Progenitor cell of endocrine pancreas (in vitro differentiated cells): ENCODE data around the gene C11orf98. TPM values are rescaled to one million over a fixed set of nuclear protein-coding genes. Genes with fewer than 3 reads are reported as not detected.

Experiments used
- DNase-seq: peaks from one replicate; pipeline ENCODE4 v3.0.0; 2021; ENCODE audit warnings: low spot score; ENCODE audit not compliant: unreplicated experiment
- H3K27ac Mint-ChIP-seq: 2 replicates; pipeline ENCODE4 v1.8.0; 2021; ENCODE audit warnings: mild to moderate bottlenecking, moderate library complexity, mixed read lengths
- H3K27me3 Mint-ChIP-seq: 2 replicates; pipeline ENCODE4 v1.8.0; 2021; ENCODE audit warnings: mixed read lengths
- H3K36me3 Mint-ChIP-seq: 2 replicates; pipeline ENCODE4 v1.8.0; 2022; ENCODE audit warnings: mixed read lengths; ENCODE audit not compliant: insufficient read depth
- H3K4me1 Mint-ChIP-seq: 2 replicates; pipeline ENCODE4 v1.8.0; 2021; ENCODE audit warnings: low read depth, mixed read lengths
- H3K4me3 Mint-ChIP-seq: 2 replicates; pipeline ENCODE4 v1.8.0; 2021; ENCODE audit warnings: low read depth, mild to moderate bottlenecking, moderate library complexity, mixed read lengths
- H3K9me3 Mint-ChIP-seq: 2 replicates; pipeline ENCODE4 v1.8.0; 2021; ENCODE audit warnings: low read depth, mixed read lengths
- total RNA-seq: library from RNA; stranded (reverse); gene quantifications from 2 replicates; pipeline ENCODE4 v1.2.1, GENCODE V29; 2021
- TF ChIP-seq, protein P1 (sequence below): fragments of 200-600 bp; sonication (generic); IDR thresholded peaks from one replicate; pipeline ENCODE4 v1.5.0; 2021; ENCODE audit warnings: antibody characterized with exemption, mild to moderate bottlenecking; ENCODE audit not compliant: unreplicated experiment

The C11orf98 gene
- total RNA-seq, 1 donor from 2014 or later, result 71.7 TPM

DNA sequence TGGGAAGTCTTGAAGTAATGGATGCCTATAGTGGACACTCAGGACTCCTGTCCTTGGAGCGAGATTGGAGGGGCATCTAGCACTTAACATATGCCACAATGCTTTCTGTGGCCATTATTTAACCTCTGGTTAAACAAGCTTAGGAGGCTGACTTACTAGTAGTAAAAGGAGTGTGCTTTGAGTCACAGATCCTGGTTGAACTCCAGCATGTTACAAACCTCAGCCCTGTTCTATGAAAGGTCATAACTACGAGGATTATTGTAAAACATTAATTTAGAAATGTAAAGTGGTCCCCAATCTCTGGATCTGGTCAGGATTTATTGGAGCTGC, 8.2 kb upstream of the C11orf98 start:
- no peak for DNase-seq
- TF ChIP-seq, protein P1, sequence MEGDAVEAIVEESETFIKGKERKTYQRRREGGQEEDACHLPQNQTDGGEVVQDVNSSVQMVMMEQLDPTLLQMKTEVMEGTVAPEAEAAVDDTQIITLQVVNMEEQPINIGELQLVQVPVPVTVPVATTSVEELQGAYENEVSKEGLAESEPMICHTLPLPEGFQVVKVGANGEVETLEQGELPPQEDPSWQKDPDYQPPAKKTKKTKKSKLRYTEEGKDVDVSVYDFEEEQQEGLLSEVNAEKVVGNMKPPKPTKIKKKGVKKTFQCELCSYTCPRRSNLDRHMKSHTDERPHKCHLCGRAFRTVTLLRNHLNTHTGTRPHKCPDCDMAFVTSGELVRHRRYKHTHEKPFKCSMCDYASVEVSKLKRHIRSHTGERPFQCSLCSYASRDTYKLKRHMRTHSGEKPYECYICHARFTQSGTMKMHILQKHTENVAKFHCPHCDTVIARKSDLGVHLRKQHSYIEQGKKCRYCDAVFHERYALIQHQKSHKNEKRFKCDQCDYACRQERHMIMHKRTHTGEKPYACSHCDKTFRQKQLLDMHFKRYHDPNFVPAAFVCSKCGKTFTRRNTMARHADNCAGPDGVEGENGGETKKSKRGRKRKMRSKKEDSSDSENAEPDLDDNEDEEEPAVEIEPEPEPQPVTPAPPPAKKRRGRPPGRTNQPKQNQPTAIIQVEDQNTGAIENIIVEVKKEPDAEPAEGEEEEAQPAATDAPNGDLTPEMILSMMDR, result no peak
- Mint-ChIP-seq H3K4me3 (peak overlapping the region; percentile 99), H3K9me3 (no peaks in the 10 kb centered on the region), H3K27me3 (no peaks in the 10 kb centered on the region), H3K4me1 (peaks cover 19% of the 10 kb centered on the region), H3K36me3 (peaks cover 12% of the 10 kb centered on the region), H3K27ac (peak overlapping the region; percentile 69)

DNA sequence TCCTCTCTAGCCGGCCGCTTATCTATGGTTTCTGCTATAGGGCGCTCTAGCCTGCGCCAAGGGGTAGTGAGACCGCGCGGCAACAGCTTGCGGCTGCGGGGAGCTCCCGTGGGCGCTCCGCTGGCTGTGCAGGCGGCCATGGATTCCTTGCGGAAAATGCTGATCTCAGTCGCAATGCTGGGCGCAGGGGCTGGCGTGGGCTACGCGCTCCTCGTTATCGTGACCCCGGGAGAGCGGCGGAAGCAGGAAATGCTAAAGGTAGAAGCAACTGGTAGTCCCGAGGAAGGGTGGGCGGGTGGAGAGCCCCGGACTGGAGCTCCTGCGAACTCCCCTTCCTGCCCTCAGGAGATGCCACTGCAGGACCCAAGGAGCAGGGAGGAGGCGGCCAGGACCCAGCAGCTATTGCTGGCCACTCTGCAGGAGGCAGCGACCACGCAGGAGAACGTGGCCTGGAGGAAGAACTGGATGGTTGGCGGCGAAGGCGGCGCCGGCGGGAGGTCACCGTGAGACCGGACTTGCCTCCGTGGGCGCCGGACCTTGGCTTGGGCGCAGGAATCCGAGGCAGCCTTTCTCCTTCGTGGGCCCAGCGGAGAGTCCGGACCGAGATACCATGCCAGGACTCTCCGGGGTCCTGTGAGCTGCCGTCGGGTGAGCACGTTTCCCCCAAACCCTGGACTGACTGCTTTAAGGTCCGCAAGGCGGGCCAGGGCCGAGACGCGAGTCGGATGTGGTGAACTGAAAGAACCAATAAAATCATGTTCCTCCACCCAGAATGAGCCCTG, 6.8 kb upstream of the C11orf98 start, which contains the start of the genes LBHD1 and UQCC3:
TSS of gene LBHD1 (minus strand) at position 660 of the 782 bp plus-strand sequence. CDS start 2,236 bp downstream, outside the sequence.
TSS of gene UQCC3 (plus strand) at position 66 of the 782 bp plus-strand sequence. CDS start at position 139, 73 bp downstream.
- Mint-ChIP-seq H3K27me3 (no peaks in the 10 kb centered on the region), H3K4me3 (peak within 1 kb of the TSS; percentile 99), H3K36me3 (peaks cover 6% of the 10 kb centered on the region), H3K9me3 (no peaks in the 10 kb centered on the region), H3K27ac (peak within 1 kb of the TSS; percentile 97), H3K4me1 (peaks cover 16% of the 10 kb centered on the region)
- DNase-seq, result peak; percentile 52
- TF ChIP-seq, protein P1, result no peak

DNA sequence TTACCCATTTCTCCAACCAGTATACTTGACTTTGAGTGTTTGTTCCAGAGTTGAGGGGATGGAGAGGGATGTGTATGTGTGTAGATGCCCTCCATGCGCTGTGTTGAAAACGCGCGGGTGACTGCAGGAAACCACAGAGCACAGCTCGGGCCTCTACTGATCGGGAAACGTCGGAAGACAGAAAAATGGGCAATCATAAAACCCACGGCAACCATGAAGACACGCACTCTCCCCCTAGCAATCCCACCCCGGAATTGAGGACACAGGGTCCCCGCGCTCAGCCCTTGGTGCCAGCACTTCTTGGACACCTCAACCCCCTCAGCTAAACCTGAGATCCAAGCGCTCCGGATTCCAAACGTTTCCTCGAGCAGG, 6.2 kb upstream of the C11orf98 start:
- H3K4me1 Mint-ChIP-seq, result peaks cover 21% of the 10 kb centered on the region
- no peaks in the 10 kb centered on the region for H3K27me3 Mint-ChIP-seq
- peak overlapping the region; percentile 99 for H3K4me3 Mint-ChIP-seq
- H3K9me3 Mint-ChIP-seq, result no peaks in the 10 kb centered on the region
- TF ChIP-seq, protein P1, result no peak
- DNase-seq, result no peak
- peak overlapping the region; percentile 97 for H3K27ac Mint-ChIP-seq
- H3K36me3 Mint-ChIP-seq, result peaks cover 5% of the 10 kb centered on the region

DNA sequence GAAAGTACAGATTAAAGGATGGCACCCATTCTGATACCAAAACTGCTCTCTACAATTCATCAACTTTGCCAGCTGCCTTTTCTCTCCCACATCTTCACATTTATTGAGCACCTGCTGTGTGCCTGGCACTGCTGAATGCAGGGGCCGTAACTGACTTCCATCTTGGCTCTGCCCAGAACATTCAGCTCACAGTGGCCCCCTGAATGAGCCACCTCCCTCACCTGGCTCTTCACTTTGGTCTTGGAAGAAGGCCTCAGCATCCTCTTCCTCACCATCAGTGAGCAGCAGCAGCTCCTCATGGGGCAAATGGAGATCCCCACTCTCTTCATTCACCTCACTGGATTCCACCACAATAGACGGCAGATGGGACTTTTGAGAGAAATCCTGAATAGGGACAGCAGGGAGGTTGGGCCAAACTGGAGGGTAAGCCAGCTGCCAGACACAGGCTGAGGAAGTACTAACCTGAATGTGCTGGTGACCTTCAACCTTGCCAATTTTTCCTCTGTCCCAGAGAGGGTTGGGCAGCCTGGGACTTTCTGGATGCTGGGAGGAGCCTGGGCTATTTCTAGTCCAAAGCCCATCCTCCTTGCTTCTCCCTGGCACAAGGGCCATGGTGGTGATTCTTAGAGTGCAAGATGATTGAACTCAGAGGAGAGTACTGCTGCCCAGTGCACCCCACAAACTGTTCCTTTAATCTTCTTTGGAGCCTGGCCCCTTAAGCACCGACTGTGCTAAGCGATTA, 4.6 kb upstream of the C11orf98 start:
- Mint-ChIP-seq H3K36me3 (peaks cover 2% of the 10 kb centered on the region), H3K27ac (peak overlapping the region; percentile 66), H3K27me3 (no peaks in the 10 kb centered on the region), H3K4me3 (peak overlapping the region; percentile 99), H3K4me1 (peaks cover 21% of the 10 kb centered on the region), H3K9me3 (no peaks in the 10 kb centered on the region)
- DNase-seq, result no peak
- TF ChIP-seq, protein P1, result no peak

DNA sequence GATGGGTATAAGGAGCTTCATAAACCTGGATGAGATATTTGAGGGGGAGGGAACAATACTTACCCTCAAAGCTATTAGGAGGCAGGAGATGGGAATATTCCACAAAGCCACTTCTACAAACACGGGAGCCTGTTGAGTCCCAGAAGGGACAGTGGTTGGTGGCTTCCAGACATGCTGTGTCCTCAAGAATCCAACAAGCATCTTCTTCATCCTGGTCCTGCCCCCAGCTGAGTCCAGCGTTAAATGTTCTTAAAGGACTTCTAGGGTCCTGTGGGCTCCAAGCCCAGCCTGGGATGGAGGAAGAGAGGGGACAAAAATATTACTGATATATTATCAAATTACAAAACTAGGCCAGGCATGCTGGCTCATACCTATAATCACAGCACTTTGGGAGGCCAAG, 2.5 kb upstream of the C11orf98 start:
- no peaks in the 10 kb centered on the region for H3K27me3 Mint-ChIP-seq

More for the DNA sequence above, 2.5 kb upstream of the C11orf98 start:
- Mint-ChIP-seq H3K4me1 (peaks cover 19% of the 10 kb centered on the region), H3K9me3 (no peaks in the 10 kb centered on the region), H3K4me3 (peak overlapping the region; percentile 24), H3K36me3 (peaks cover 5% of the 10 kb centered on the region), H3K27ac (no peak overlapping the region)
- TF ChIP-seq, protein P1, result no peak
- no peak for DNase-seq
